Colon (tissue), 2 donors: Measurements from ENCODE around the gene FOXF1.

Experiments used
- FAIRE-seq: peaks from 2 replicates; lab custom pipeline; 2012; peaks lifted over from hg19 to GRCh38; lab: Jason Lieb, UNC
- donor health status: control.
- donor health status: control.

The FOXF1 gene

GRCh38 chr16:86492961-86493629 lies 17.2 kb upstream of the FOXF1 start:
- FAIRE-seq, result no peak

DNA sequence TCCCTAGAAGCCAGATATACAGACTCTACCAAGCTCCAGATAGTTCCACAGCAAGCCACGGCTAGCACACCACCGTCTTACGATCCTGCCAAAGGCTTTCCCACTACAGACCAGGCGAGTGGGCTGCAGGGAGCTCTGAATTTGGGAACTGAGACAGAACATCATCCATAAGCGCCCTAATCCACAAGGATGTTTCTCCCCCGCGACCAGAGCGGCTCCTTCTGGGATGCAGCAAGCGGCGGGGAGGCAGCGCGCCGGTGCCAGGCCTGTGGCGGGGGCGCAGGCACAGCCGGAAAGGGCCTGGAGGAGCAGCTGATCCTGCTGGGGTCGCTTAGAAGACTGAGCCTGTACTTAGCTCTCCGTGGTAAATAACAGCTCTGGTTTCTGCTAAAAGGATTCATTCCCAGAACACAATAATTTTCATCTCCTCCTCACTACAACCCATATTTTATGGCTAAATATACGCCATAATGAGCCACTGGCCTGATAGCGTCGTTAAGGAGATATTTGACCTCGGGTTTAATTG lies 16.2 kb upstream of the FOXF1 start:
- no peak for FAIRE-seq

GRCh38 chr16:86494565-86495356 lies 15.6 kb upstream of the FOXF1 start:
- FAIRE-seq, result no peak

GRCh38 chr16:86495357-86495701 lies 15.0 kb upstream of the FOXF1 start:
- no peak for FAIRE-seq

GRCh38 chr16:86495756-86496261 lies 14.5 kb upstream of the FOXF1 start:
- no peak for FAIRE-seq

- FAIRE-seq, result no peak
Observed at GRCh38 chr16:86496262-86496928, 13.9 kb upstream of the FOXF1 start.

GRCh38 chr16:86496929-86497461 lies 13.3 kb upstream of the FOXF1 start:
- no peak for FAIRE-seq

DNA sequence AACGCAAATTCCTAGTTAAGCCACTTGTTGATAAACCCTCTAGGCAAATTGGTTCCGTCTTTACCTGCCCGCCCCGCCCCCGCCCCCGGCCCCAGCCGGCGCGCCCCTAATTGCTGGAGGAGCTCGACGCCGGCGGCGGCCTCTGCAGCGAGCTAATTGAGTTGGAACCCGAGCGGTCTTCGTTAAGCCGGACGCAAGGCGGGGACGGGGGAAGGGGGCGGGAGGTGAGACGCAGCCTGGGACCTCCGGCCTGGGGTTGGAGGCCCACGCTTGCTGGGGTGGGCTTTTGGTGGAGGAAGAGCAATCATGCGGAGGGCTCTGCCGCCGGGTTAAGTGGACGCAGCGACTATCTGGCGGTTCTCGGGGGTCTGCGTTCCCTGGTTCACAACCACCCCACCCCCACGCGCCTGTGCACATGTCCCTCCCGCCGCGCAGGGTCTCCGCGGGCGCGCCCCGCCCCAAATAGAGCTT lies 12.7 kb upstream of the FOXF1 start:
- no peak for FAIRE-seq

DNA sequence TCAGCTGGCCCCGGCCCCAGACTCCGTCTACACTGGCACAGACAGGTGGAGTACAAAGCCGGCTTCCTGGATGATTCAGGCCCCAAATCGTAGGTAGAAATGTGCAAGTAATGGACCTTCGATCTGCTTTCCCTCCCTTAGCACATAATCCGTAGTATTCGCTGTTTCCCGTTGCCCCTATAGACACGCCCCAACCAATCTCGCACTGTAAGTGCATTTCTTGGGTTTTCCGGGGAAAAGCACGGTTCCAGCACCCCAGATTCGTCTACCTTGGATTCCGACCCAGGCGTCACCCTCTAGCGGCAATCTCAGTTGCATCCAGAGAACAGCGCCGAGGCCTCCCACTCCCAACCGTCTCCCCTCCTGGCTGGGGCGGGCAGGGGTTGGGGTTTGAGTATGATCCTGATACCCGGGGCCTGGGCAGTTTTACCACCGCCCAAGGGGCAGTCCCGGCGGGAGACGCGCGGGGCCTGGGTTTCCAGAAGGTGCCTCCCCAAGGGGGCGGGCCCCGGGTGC lies 12.1 kb upstream of the FOXF1 start:
- FAIRE-seq, result no peak

GRCh38 chr16:86498671-86499439 lies 11.5 kb upstream of the FOXF1 start:
- no peak for FAIRE-seq

DNA sequence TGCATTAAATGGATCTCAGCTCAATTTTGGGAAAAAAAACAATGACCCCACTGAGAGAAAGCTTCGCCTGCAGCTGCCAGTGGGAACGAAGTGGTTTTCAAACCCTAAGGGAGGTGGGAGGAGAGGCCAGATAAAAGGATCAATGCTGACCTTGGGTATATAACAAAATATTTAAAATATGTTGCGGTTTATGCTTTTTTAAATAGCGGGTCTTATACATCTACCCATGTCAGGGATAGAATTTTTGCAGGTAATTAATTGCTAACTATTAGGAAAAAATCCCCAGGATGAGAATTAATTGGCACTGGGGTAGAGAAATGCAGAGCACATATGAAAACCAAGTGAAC lies 10.9 kb upstream of the FOXF1 start:
- FAIRE-seq, result no peak

GRCh38 chr16:86499889-86500707 lies 10.2 kb upstream of the FOXF1 start:
- no peak for FAIRE-seq

- FAIRE-seq, result no peak
Observed at GRCh38 chr16:86500708-86501510, 9.4 kb upstream of the FOXF1 start.

DNA sequence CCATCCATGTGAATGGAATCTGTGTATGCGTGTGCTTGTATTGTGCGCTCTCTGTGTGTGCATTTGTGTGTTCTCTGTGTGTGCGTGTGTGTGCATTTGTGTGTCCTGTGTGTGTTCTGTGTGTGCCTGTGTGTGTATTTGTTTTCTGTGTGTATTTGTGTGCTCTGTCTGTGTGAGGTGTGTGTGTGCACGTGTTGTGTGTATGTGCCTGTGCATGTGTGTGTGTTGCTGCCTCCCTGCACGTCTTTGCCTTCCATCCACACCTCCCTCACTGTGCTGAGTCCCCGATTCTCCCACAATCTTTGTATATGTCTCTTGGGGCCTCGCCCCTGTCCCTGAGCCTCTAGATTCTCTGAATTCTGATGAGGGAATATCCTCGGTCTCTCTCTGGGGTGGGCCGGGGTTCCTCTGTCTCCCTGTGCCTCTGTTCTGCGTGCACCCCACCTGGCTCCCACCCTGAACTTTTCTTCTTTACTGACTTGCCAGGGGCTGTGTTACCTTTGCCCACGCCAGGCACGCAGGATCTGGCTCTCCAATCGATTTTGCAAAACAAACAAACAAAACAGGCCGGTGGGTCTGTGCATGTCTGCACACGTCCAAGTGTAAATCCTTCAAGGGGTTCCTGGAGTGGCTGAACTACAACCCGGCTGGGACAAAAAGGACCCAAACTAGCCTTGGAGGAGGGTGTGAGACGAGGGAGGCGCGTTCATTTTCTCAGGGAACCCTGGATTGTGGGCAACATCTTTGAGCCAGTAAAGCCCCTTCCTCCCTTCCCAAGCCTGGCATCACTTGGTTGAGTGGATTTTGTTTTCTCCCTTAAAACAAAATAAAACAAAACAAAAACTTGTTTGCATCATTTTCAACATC lies 8.1 kb upstream of the FOXF1 start:
- FAIRE-seq, result no peak

DNA sequence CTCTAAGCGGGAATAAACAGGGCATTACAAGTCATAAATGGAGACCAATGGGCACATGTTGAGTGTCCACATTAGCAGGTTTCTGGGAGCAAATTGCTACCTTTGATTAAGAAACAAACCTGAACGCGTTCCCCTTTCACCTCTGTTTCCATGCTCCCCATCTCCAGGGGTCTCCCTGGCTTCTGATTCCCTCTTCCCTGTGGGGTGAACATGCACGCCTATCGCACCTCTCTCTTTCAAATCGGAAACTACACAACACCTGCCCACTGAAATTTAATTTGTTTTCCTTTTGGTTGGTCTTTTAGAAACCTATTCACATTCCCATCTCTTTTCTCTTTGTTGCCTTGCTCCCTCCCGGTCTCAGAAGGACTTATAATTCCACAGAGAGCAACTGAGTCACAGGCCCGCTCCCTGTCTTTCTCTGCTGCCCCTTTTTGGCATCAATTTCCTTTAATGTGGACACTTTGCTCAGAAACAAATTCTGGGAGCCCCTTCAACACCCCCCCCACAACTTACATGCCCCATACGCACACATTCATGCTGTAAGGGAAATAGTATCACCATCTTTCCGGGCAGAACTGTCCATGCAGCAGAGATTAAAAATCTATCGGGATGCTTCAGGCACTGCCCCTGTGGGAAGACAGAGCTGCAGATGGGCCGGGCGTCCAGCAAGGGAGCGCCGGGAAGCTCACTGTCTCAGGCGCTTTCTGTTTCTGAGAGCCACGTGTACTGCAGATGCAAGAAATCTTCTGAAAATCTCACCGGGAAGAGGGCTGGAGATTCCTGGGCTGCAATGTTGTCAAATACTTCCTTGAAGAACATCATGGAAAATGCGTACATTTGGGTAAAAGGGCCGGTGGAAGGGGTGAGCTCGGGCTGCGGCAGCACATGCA lies 7.2 kb upstream of the FOXF1 start:
- FAIRE-seq, result no peak

DNA sequence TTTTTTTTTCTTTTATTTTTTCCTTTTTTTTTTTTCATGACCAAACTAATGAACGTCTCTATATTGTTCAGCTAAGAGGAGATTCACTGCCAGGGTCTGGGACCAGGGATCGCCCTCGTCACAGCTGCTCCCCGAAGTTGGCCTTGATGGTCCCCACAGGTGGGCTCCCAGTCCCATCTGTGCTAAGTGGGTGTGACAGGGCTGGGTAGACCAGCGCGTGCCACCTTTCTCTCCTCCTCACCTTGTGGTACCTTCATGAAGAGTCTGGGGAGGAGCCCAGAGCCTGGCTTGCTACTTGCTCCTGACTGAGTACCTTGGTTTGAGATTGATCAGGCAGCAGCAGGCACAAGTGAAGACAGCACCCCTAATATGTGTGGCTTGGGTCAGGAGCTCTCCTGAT lies 6.5 kb upstream of the FOXF1 start:
- no peak for FAIRE-seq

GRCh38 chr16:86504315-86505184 lies 5.8 kb upstream of the FOXF1 start:
- FAIRE-seq, result no peak
